Activated B cell treated with CpG ODN at 0.5 μM for 24 hours (primary cell): ENCODE measurements around the gene HACD2. TPM values are rescaled to one million over a fixed set of nuclear protein-coding genes. Genes with fewer than 3 reads are reported as not detected.
"Not testable (repeated sequence)": the region's sequence is repeated elsewhere in the genome, so short reads cannot be mapped to it uniquely, and the experiment has no call there.

ENCODE experiments used
- ATAC-seq: fragments of 200-7000 bp; cut with Tn5 transposase; one replicate; pipeline ENCODE4 v1.10.0; 2021; ENCODE audit warnings: low read depth, mild to moderate bottlenecking, moderate library complexity
- CTCF ChIA-PET: fragments of 350-600 bp; sonication (Branson Sonifier 250); formaldehyde crosslinking; loops from one replicate; lab custom pipeline; 2021; ENCODE audit warnings: antibody characterized with exemption; lab: Charles Lee
- POLR2A ChIA-PET: fragments of 350-600 bp; sonication (Branson Sonifier 250); formaldehyde crosslinking; loops from one replicate; lab custom pipeline; 2021; ENCODE audit warnings: antibody characterized with exemption; lab: Charles Lee
- DNase-seq: peaks from one replicate; pipeline ENCODE4 v3.0.0; 2022
- H3K27ac Mint-ChIP-seq: one replicate; pipeline ENCODE4 v1.8.0; 2020; ENCODE audit warnings: mixed read lengths
- H3K27me3 Mint-ChIP-seq: one replicate; pipeline ENCODE4 v1.8.0; 2021; ENCODE audit warnings: mixed read lengths
- H3K36me3 Mint-ChIP-seq: one replicate; pipeline ENCODE4 v1.8.0; 2021; ENCODE audit warnings: low read depth, mixed read lengths
- H3K4me1 Mint-ChIP-seq: one replicate; pipeline ENCODE4 v1.8.0; 2021; ENCODE audit warnings: mixed read lengths
- H3K4me3 Mint-ChIP-seq: one replicate; pipeline ENCODE4 v1.8.0; 2020; ENCODE audit warnings: mild to moderate bottlenecking, mixed read lengths
- H3K9me3 Mint-ChIP-seq: one replicate; pipeline ENCODE4 v1.8.0; 2020; ENCODE audit warnings: mixed read lengths
- CTCF ChIP-seq: fragments of 200-600 bp; IDR thresholded peaks from one replicate; pipeline ENCODE4 v1.8.0; 2022; ENCODE audit warnings: antibody characterized with exemption, mild to moderate bottlenecking
- intact Hi-C: fragments of 100-400 bp; cut with micrococcal nuclease; formaldehyde crosslinking; loops from one replicate; pipeline ENCODE4 v1.15.1; 2024
- total RNA-seq: library from RNA; stranded (reverse); gene quantifications from 2 replicates; pipeline ENCODE4 v1.2.3, GENCODE V29; 2022

HACD2 gene
- total RNA-seq, 1 donor from 2014 or later: 32.9 TPM

DNA sequence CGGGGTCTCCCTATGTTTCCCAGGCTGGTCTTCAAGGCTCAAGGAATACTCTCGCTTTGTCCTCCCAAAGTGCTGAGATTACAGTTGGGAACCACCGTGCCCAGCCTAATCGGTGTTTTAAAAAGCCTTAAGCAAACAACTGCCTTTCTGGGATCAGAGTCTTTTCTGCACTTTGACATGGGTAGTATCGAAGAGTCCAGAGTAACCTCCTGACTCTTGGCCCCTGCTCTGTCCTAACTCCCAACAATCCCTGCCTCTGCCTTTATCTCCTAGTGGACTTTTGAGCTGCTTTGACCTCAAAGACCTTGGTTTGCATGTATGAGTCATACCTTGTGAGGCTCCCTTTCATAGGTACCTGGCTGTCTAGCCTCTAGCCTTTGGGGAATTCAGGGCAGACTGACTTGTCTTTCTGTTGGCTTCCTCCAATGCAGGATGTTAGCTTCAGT is 21.0 kb upstream of the HACD2 start:
- Mint-ChIP-seq H3K4me1 (peaks cover 28% of the 10 kb centered on the region), H3K27ac (peak overlapping the region; percentile 19), H3K4me3 (peak overlapping the region; percentile 13), H3K27me3 (no peaks in the 10 kb centered on the region), H3K36me3 (peaks cover 7% of the 10 kb centered on the region), H3K9me3 (no peaks in the 10 kb centered on the region)
- TF ChIP-seq CTCF: no peak
- ChIA-PET CTCF (interaction anchor here (1.4 to 1.6 kb wide), 2 partner anchors 46 to 47 kb away, joined by 4 read pairs; no protein-coding TSS in a partner anchor), POLR2A (interaction anchor here (0.7 to 0.9 kb wide), 3 partner anchors 20 to 24 kb away, joined by 3 to 5 read pairs (median 4); no protein-coding TSS in a partner anchor)
- DNase-seq: no peak
- ATAC-seq: peak; percentile 63
- intact Hi-C loops: loop anchor here (1.0 kb wide), 1 partner anchor 21 kb away; the partner anchor contains the start of gene HACD2

DNA sequence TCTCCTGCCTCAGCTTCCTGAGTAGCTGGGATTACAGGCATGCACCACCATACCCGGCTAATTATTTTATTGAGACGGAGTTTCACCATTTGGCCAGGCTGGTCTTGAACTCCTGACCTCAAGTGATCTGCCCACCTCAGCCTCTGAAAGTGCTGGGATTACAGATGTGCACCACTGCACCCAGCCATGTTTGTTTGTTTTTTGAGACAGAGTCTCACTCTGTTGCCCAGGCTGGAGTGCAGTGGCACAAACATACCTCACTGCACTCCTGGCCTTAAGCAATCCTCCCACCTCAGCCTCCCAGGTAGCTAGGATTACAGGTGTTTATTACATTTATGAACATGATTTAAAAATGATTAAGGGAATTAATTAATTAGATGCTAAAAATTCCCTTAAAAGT is 18.3 kb upstream of the HACD2 start:
- H3K4me3 Mint-ChIP-seq, intact Hi-C loops, H3K27me3 Mint-ChIP-seq, DNase-seq, H3K9me3 Mint-ChIP-seq, ATAC-seq, H3K27ac Mint-ChIP-seq, POLR2A ChIA-PET, CTCF ChIA-PET: not testable (repeated sequence)
- Mint-ChIP-seq H3K4me1 (peaks cover 23% of the 10 kb centered on the region), H3K36me3 (peaks cover 12% of the 10 kb centered on the region)

DNA sequence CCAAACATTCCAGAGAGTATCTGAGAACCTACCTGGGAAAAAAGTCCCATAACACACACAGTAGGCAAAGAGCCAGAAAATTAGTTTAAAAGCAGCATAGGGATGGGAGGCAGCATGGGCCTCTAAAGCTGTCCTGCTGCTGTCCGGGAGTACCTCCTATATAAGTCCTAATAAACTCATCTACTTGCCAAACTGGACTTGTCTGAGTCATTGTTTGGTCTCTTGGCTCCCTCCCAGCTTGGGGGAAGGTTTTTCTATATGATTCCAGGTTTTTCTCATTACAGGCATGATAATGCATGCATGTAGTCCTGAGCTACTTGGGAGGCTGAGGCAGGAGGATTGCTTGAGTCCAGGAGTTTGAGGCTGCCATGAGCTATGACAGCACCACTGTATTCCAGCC is 17.5 kb upstream of the HACD2 start:
- peaks cover 23% of the 10 kb centered on the region for H3K4me1 Mint-ChIP-seq

DNA sequence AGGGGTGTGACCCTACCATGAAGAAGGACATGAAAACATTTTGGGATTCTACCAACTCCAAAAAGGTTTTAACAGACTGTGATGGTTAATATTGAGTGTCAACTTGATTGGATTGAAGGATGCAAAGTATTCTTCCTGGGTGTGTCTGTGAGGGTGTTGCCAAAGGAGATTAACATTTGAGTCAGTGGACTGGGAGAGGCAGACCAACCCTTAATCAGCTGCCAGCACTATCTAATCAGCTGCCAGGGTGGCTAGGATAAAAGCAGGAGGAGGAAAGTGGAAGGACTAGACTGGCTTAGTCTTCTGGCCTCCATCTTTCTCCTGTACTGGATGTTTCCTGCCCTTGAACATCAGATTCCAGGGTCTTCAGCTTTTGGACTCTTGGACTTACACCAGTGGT is 16.0 kb upstream of the HACD2 start:
- H3K27me3 Mint-ChIP-seq, H3K4me3 Mint-ChIP-seq, CTCF ChIA-PET, POLR2A ChIA-PET, H3K27ac Mint-ChIP-seq, DNase-seq, H3K9me3 Mint-ChIP-seq, ATAC-seq, intact Hi-C loops: not testable (repeated sequence)
- Mint-ChIP-seq H3K4me1 (peaks cover 11% of the 10 kb centered on the region), H3K36me3 (peaks cover 16% of the 10 kb centered on the region)

More for the DNA sequence above, 17.5 kb upstream of the HACD2 start:
- Mint-ChIP-seq H3K4me3 (no peak overlapping the region), H3K9me3 (no peaks in the 10 kb centered on the region), H3K36me3 (peaks cover 12% of the 10 kb centered on the region), H3K27me3 (no peaks in the 10 kb centered on the region), H3K27ac (no peak overlapping the region)
- ATAC-seq: no peak
- no peak for TF ChIP-seq CTCF
- CTCF ChIA-PET: no interaction called here
- intact Hi-C loops: no loop called here
- DNase-seq: no peak
- POLR2A ChIA-PET: no interaction called here

DNA sequence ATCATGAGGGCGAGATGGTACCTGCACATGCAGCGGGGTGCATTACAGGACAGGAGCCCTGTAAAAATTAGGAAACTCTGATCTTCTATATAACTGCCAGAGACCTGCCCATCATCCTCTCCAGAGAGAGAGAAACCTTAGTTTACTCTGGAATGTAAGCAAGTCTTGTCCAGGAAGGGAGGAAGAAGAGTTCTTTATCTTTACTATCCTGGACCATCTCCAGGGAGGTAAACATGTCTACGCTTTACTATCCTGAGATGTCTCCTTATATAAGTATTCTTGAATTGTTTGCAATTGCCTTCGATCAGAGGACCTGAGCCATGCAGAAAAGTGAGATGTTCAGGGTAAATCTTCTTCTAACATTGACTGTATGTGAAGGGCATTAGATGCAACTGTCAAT is 12.7 kb upstream of the HACD2 start:
- Mint-ChIP-seq H3K27me3 (no peaks in the 10 kb centered on the region), H3K4me1 (no peaks in the 10 kb centered on the region), H3K36me3 (peaks cover 20% of the 10 kb centered on the region), H3K4me3 (no peak overlapping the region), H3K9me3 (no peaks in the 10 kb centered on the region), H3K27ac (no peak overlapping the region)
- CTCF ChIA-PET: no interaction called here
- POLR2A ChIA-PET: no interaction called here
- intact Hi-C loops: no loop called here
- DNase-seq: no peak
- no peak for TF ChIP-seq CTCF
- ATAC-seq: no peak

- no peaks in the 10 kb centered on the region for H3K4me1 Mint-ChIP-seq
- ChIA-PET CTCF (no interaction called here), POLR2A (interaction anchor here (1.4 kb wide), 1 partner anchor 10 kb away, joined by 3 read pairs; no protein-coding TSS in a partner anchor)
- H3K4me3 Mint-ChIP-seq: no peak overlapping the region
- no peak for TF ChIP-seq CTCF
- H3K9me3 Mint-ChIP-seq: peaks cover 10% of the 10 kb centered on the region
- no peak for ATAC-seq
- no peaks in the 10 kb centered on the region for H3K27me3 Mint-ChIP-seq
- intact Hi-C loops: no loop called here
- no peak overlapping the region for H3K27ac Mint-ChIP-seq
- DNase-seq: no peak
- H3K36me3 Mint-ChIP-seq: peaks cover 37% of the 10 kb centered on the region
Measured at GRCh38 chr3:123595396-123596180, 10.7 kb upstream of the HACD2 start.
